HEK293 (cell line): ENCODE measurements around the gene ACVR1.

ENCODE experiments used
- CTCF ChIP-seq: fragments of 450-650 bp; formaldehyde crosslinking; IDR thresholded peaks from 2 replicates; pipeline ENCODE4 v1.5.1; 2016; ENCODE audit warnings: missing biosample characterization, missing genetic modification characterization
- ZBTB21 ChIP-seq: fragments of 450-650 bp; formaldehyde crosslinking; IDR thresholded peaks from 2 replicates; pipeline ENCODE4 v1.5.1; 2017; ENCODE audit warnings: missing biosample characterization, missing genetic modification characterization

GRCh38 chr2:157743051-157743450, 133.1 kb downstream of the ACVR1 start:
- TF ChIP-seq ZBTB21 (tag by site-specific recombination) (no peak), CTCF (tag by site-specific recombination) (no peak)
